ENCODE results near the gene TUT4. TPM values are rescaled to one million over a fixed set of nuclear protein-coding genes. Genes with fewer than 3 reads are reported as not detected.

TUT4 gene
- total RNA-seq, 4 donors from 2014 or later, result 56.9 to 232 (median 67.9) TPM

DNA sequence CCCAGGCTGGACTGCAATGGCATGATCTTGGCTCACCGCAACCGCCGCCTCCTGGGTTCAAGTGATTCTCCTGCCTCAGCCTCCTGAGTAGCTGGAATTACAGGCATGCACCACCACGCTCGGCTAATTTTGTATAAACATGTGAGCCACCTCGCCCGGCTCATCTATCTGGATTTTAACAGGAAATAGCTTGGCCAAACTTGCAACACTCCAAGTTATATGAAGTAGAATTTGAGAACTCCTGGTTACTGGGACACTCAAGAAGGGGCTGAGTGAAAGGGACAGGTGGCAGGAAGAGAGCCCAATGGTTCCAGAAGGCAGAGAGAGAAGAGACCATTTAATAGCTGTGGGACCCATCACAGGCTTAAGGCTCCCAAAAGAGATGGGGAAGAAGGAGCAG, 46.3 kb upstream of the TUT4 start:
- no peak for TF ChIP-seq POLR2AphosphoS5 (IDR thresholded peaks at IDR 0.05)
- TF ChIP-seq EP300 (IDR thresholded peaks at IDR 0.05), result no peak
- no peak for TF ChIP-seq POLR2A (IDR thresholded peaks at IDR 0.05)
- no peak for TF ChIP-seq CTCF (IDR thresholded peaks at IDR 0.05)
- Histone ChIP-seq H3K4me3 (no peak overlapping the region), H3K9me3 (no peaks in the 10 kb centered on the region), H3K36me3 (no peaks in the 10 kb centered on the region), H3K27ac (no peak overlapping the region), H3K27me3 (no peaks in the 10 kb centered on the region), H3K4me1 (peaks cover 16% of the 10 kb centered on the region)
- 92% methylated on average over 7 of the region's 7 CpGs for WGBS
- DNase-seq (ENCODE audit: low spot score in 2 of 2), result no peak

- Histone ChIP-seq H3K36me3 (no peaks in the 10 kb centered on the region), H3K4me1 (peaks cover 11% of the 10 kb centered on the region), H3K27me3 (no peaks in the 10 kb centered on the region), H3K4me3 (no peak overlapping the region), H3K9me3 (no peaks in the 10 kb centered on the region), H3K27ac (no peak overlapping the region)
- no peak for DNase-seq (ENCODE audit: low spot score in 2 of 2)
- TF ChIP-seq POLR2AphosphoS5 (IDR thresholded peaks at IDR 0.05) (no peak), EP300 (IDR thresholded peaks at IDR 0.05) (no peak), POLR2A (IDR thresholded peaks at IDR 0.05) (no peak), CTCF (IDR thresholded peaks at IDR 0.05) (no peak)
- WGBS, result 96% methylated on average over 7 of the region's 7 CpGs
Observed at GRCh38 chr1:52598729-52599128, 45.8 kb upstream of the TUT4 start.

GRCh38 chr1:52597912-52598311, 45.0 kb upstream of the TUT4 start:
- no peak overlapping the region for H3K4me3 ChIP-seq
- H3K27ac ChIP-seq, result no peak overlapping the region
- no peaks in the 10 kb centered on the region for H3K9me3 ChIP-seq
- no peaks in the 10 kb centered on the region for H3K27me3 ChIP-seq
- TF ChIP-seq POLR2A (IDR thresholded peaks at IDR 0.05), result no peak
- TF ChIP-seq POLR2AphosphoS5 (IDR thresholded peaks at IDR 0.05), result no peak
- TF ChIP-seq CTCF (IDR thresholded peaks at IDR 0.05), result no peak
- no peak for TF ChIP-seq EP300 (IDR thresholded peaks at IDR 0.05)
- WGBS, result 60% methylated on average over 2 of the region's 2 CpGs
- no peaks in the 10 kb centered on the region for H3K36me3 ChIP-seq
- peaks cover 3% of the 10 kb centered on the region for H3K4me1 ChIP-seq
- no peak for DNase-seq (ENCODE audit: low spot score in 2 of 2)

DNA sequence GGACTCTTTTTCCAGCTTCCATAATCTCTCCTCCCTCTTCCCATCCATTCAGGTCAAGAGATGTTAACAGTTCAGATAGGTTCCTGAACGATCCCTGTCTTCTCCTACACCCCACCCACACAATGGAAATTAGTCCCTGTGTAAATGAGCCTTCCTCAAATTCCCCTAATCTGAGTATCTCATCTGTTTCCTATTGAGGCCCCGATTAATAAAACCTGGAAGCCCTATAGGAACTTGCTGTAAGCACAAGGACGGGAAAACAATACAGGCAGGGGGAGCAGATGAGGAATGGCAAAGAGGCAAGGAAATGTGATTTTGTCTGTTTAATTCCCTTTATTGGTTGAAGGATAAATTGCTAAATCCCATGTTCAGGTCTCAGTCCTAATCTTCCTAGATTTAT, 42.2 kb upstream of the TUT4 start:
- no peak for TF ChIP-seq POLR2A (IDR thresholded peaks at IDR 0.05)
- no peak for TF ChIP-seq EP300 (IDR thresholded peaks at IDR 0.05)
- TF ChIP-seq CTCF (IDR thresholded peaks at IDR 0.05), result no peak
- no peak for TF ChIP-seq POLR2AphosphoS5 (IDR thresholded peaks at IDR 0.05)
- 54% methylated on average over 3 of the region's 3 CpGs for WGBS
- no peak overlapping the region for H3K4me3 ChIP-seq
- no peaks in the 10 kb centered on the region for H3K36me3 ChIP-seq
- H3K4me1 ChIP-seq, result no peaks in the 10 kb centered on the region
- no peak overlapping the region for H3K27ac ChIP-seq
- H3K9me3 ChIP-seq, result no peaks in the 10 kb centered on the region
- DNase-seq (ENCODE audit: low spot score in 2 of 2), result no peak
- no peaks in the 10 kb centered on the region for H3K27me3 ChIP-seq

DNA sequence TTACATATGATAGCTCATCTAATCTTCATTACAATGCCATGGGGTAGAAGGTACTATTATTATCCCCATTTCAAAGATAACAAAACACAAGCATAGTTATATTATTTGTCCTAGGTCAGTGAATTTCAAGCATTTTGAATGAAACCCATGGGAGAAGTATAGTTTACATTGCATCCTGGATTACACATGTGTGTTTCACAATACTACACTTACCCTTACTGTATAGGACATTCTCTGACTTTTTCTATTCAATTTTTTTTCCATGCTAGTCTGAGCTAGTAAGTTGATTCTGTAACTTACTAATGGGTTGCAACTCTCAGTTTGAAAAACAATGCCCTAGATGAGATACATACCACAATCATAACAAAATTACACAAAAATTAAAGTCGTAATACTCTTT, 40.6 kb upstream of the TUT4 start:
- no peak for DNase-seq (ENCODE audit: low spot score in 2 of 2)
- Histone ChIP-seq H3K9me3 (no peaks in the 10 kb centered on the region), H3K36me3 (no peaks in the 10 kb centered on the region), H3K4me3 (no peak overlapping the region), H3K27me3 (no peaks in the 10 kb centered on the region), H3K27ac (no peak overlapping the region), H3K4me1 (no peaks in the 10 kb centered on the region)
- no peak for TF ChIP-seq POLR2AphosphoS5 (IDR thresholded peaks at IDR 0.05)
- no peak for TF ChIP-seq CTCF (IDR thresholded peaks at IDR 0.05)
- TF ChIP-seq EP300 (IDR thresholded peaks at IDR 0.05), result no peak
- no peak for TF ChIP-seq POLR2A (IDR thresholded peaks at IDR 0.05)
- 85% methylated on average over 1 of the region's 1 CpG for WGBS

Measured in suprapubic skin (tissue), 4 donors.